ENCODE results near the gene DIAPH2.

DNA sequence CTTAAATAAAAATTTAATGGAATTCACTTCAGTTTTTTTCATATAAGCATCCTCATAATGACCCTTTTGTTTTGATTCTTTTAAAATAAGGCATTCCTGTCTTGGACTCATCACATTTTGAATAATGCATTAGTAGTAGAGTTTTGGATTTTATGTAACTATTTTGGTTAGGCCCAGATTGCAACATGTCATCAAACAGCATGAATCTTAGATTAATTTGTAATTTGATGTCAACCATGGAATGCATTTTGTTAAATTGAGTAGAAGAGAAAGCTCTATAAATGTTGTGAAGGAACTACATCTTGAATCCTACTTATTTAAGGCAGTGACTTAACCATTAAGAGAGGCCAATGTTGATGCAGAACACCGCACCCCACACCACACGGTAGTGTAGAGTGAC is 3.1 kb downstream of the DIAPH2 start:
- TF ChIP-seq GATA3 (IDR thresholded peaks at IDR 0.05; ENCODE audit: low read depth, low read length) (no peak), GATA2 (IDR thresholded peaks at IDR 0.05; ENCODE audit: low read depth, low read length) (no peak)

All from SH-SY5Y (cell line).